HG02943 (cell line): ENCODE measurements around the gene ASTN1.

Experiments
- ATAC-seq: cut with Tn5 transposase; IDR thresholded peaks from one replicate; pipeline ENCODE4 v1.9.1; 2021; ENCODE audit warnings: mild to moderate bottlenecking, low read depth, moderate library complexity; ENCODE audit not compliant: unreplicated experiment

The ASTN1 gene

DNA sequence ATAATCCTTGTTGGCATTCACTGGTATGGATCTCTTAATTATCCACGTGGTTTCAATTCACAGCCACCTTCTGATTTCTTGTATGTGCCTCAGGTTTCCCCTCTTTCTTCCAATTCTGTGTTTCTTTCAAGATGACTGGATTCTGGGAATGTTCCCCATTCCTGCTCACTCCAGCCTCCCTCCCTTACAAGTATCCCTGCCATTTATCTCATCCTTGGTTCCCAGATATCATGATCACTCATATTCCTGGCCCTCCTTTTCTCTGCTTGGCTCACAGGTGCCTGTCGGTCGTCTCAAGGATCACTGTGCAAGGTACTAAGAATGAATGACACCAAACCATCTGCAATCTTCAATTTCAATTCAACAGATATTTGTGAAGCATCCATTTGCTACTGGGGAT is 279.2 kb downstream of the ASTN1 start:
- ATAC-seq: no peak

DNA sequence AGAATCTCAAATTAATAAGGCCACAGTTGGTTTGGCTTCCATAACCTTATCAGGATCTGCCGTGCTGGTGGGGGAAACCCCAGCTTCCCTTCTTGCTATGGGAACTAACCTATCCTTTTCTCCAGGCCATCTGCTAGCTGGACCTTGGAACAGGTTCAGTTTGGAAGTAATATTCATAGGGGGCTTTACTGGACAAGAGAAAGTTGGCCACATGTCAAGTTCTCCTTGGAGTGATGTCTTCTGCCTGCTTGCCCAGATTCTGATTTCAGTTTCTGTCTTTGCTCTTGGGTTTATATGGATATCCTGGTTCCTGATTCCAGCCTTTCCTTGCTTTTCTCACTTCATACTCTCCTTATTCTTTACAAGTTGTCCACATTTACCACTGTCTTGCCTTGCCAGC is 279.6 kb downstream of the ASTN1 start:
- no peak for ATAC-seq

DNA sequence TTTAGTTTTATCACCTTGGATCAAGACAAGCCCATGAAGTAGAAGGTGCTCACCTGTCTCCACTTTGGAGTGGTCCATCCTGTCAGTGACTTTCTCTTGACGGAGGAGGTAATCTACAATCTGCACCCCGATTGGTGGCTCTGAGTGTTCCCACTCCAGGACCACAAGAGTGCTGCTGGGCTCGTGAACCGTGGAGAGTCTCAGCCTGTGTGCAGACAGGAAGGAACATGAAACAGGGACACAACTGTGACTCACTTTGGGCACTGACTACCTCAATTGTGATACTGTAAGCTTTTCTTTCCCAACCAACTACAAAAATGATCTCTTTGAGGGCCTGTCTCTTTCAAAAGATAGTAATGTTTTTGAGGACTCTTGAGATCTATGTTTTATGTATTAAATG is 280.2 kb downstream of the ASTN1 start:
- no peak for ATAC-seq

DNA sequence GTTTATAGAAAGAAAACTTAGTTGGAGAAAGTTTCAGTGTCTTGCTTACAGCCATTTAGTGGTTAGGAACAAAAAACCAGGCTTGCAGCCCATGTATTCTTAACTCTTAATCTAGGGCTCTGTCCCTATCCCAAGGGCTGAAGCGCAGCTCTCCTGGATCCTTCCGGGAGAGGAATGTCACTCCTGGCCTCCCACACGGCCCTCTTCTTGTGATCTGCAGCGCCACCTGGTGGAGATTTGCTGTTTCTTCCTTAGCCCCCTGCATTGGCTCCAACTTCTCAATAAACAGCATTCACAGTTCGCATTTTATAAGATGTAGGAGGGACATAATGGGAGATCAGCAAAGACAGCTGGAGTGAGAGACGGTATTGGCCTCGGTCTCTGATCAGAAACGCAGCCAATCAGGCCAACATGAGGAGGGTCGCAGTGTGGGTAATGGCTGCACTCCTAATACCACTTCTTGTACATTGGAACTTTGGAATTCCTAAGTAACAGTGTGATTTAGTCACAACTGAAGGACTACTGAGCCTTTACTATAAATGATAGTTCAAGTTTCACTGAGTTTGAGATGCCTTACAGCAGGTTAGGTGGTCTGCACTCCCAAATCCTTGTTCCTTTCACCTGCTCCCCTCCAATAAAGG is 283.4 kb downstream of the ASTN1 start:
- ATAC-seq: no peak

DNA sequence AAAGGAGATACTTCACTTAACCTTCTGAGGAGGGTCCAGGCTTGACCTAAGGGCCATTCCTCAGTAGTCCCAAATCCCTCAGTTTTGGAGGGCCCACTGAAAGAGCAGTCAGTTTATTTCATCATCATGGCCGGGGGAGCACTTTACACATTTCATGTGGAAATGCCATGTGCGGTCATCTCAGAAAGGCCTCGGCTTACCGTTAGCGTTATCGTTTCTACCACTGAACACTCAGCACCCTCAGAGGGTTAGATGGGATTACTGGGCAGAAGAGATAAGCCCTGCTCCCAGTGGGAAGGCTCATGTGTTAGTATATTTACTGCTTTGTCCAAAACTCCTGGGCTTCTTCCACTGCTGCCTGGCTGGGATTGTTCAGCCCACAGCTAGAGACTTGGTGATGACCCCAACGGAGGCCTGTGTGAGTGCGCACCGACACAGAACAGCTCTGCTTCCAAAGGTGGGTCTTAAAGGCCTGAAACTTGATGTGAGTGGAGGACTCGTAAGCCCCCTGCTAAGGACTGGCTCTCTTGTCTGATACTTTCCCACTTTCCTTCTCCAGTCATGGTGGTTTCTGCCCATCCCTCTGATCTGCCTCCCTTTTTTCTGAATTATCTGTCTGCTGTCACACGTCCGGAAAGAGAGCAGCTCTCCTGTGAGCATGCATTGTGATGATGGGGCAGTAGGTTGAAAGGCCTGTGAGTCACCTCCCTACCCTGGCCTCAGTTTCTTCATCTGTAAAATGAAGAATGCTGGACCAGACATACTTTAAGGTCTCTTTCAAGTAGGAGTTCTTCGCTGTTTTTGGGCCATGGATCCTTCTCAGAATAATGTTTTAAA is 284.5 kb downstream of the ASTN1 start:
- ATAC-seq: no peak

DNA sequence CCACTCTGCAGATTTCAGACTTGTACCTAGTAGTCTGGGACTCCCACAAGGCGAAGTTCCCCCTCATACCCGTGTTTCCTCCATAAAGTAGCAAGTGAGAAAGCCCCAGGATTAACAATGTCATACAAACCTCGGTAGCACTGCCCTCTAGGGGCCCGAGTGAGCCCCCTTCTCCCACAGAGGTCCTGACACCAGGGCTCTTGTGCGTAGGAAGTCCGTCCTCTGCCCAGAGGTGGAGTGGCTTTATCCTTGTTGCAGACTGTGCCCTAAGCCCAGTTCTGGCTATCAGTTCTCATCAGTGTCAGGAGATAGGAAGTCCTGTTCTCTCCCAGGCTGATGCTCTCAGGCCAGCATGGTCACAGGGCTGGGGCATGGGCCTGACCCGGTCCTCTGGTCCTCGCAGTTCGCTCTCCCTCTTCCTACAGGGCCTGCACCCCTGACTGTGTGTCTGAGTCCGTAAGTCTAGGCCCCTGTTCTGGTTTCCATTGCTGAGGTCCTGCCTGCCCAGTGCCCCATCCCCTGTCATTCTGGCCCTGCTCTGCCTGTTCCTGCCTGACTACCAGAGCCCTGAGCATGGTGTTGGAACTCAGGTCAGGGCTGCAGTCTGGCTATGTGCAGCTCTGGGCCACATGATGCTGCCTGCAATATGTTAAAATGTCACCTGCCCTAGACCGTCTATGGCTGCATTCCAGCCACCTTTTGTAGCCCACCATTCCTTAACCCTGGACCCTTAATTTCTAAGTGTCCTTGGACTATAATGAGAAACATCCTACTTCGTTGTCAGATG is 285.6 kb downstream of the ASTN1 start:
- no peak for ATAC-seq

DNA sequence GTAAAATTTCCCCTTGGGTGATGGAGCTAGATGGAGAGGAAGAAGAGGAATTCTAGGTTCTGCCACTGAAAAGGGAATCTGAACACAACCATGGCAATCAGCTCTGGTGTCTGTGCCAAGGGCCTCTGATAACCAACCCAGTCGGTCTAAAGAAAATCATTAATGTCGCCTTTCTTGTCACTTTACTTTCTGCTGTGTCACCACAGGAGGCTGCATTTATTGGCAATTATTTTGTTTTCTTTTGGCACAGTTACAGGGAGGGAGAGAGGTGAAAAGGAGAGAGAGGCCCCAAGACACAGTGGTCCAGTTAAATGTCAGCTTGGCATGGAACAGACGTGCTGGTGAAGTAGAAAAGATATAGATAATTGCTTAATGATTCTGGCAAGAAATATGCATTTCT is 287.0 kb downstream of the ASTN1 start:
- ATAC-seq: no peak

DNA sequence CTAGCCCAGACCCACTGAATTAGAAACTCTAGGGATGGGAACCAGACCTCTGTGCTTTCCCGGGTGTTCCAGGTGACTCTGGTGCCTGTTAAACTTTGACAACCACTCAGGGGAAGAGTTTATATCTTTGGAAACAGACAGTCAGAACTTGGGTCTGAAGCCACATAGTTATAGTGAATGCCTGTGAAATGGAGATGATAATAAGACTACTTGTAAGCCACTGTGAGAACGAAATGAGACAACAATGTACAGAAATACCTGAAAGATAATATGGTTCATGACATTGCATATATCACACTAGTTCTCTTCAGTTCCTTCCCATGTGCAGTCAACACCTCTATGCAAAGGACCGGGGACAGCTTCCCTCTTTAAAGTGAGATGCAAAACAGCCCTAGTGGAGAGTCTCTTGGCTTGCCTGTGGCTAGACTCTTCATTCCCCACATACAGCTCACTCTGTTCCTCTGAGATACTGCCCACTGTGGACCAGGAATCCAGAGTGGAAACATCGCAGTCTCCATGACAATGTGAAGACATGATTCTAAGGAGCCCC is 287.5 kb downstream of the ASTN1 start:
- ATAC-seq: no peak

DNA sequence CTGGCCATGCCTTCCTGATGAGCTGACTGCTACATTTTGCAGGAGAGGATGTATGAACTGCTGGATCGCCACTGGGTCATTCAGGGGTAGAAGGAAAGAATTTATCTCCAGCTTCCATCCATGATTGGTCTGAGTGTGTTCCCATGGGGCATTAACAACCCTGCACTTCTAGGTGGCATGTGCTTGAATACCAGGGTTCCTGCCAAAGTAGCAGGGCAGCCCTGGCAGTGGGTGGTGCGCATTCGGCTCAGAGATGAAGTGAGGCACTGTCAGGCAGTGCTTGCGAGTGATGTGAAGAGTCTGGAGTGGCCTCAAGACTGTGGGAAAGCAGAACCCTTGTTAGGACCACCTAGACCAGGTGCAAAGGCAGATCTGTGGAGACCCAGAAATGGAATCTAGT is 294.9 kb downstream of the ASTN1 start:
- no peak for ATAC-seq

DNA sequence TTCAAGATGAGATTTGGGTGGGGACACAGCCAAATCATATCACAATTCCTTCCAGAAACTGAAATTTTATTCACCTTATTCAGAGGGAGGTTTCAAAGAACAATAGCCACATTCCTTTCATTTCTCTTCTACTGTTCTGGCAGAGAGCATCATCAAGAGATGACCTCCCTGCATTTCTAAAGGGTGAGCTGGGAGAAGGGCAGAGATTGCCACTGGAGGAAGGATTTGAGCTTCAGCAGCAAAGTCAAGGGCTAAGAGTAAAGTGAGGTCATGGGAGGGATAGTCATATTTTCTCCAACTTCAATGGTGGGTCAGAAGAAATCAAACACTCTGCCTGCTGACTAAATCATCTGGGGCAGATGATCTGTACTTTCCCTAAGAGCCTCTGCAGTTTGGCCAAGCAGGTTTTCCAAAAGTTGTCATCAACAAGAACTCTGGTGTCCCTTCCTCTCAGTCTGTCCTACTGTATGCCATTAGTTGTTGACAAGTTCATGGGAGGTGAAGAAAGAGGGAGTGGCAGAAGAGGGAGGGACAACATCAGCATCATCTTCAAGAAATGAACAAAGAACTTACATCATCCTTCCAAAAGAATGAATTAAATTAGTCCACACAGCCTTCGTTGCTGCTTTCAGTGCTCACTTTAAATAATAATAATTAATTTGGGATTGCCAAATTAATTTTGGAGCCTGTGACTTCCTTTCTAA is 298.3 kb downstream of the ASTN1 start:
- no peak for ATAC-seq

DNA sequence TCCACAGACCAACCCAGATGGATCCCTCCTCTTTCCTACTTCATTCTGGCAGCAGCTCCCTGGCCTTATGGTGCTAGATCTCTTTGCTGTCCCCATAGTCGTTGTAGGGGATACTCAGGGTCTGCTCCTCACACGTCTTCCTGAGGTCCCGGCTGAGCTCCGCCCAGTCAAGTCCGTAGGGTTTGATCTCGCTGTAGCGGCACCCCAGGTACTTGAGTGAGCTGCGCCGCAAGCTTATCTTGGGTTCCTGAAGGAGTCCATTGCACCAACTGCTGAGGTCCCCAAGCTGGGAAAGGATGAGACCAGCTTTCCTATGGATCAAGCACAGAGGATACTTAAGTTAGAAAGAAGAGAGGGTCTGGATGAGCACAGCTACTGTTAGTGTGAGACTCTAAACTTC is 300.3 kb downstream of the ASTN1 start:
- ATAC-seq: no peak

DNA sequence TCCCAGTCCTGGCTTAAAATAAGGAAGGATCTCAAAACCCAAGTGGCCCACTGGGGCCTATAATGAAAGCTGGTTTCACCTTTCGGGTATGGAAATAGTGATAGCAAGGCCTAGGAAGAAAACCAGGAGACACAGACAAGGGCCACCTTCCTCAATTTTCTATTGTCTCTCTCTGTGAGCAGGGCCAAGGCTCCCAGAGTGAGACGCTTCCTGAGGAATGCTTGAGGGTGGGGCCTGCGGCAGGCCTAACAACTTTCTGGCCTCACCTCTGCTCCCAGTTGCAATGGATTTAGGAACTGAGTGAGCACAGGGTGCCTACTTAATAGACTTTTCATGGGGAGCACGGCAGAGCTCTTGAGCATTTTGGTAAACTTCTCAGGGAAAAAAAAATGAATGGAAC is 300.9 kb downstream of the ASTN1 start:
- ATAC-seq: no peak

DNA sequence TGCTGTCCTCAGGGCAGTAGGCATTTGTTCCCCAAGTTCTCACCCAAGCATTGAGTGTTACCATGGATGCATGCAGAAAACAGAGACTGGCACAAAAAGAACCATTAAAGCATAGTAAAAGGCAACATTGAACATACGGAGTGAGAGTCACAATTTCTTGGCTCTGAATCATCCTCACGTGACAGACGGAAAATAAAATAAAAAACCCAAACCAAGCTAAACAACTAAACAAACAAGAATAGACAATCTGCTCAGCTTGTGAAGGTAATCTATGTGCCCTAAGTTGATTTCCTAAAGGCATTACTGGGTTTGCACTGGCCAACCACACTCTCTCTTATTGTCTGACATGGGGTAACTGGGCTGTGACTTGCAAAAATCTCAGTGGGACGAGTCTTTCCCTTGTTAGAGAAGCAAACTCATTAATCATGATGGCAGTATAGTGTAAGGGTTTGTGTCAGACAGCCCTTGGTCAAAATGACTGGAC is 306.0 kb downstream of the ASTN1 start:
- ATAC-seq: no peak

DNA sequence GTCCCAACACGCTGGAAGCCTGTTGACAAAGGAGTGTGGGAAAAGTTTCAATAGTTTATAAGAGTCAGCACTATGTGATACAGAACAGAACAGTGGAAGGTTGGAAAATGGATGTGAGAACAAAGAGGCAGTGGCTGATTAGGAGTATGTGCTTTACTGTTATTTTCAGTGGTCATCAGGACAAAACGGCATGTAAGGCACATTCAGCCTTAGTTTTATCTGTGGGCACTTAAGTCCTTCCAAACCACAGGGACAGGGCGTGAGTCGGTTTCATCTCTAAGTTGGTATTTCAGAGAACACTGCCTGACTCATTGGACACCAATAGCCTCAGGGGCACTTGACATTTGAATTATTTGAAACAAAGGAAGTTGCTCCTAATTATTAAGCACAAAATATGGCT is 306.9 kb downstream of the ASTN1 start:
- no peak for ATAC-seq

DNA sequence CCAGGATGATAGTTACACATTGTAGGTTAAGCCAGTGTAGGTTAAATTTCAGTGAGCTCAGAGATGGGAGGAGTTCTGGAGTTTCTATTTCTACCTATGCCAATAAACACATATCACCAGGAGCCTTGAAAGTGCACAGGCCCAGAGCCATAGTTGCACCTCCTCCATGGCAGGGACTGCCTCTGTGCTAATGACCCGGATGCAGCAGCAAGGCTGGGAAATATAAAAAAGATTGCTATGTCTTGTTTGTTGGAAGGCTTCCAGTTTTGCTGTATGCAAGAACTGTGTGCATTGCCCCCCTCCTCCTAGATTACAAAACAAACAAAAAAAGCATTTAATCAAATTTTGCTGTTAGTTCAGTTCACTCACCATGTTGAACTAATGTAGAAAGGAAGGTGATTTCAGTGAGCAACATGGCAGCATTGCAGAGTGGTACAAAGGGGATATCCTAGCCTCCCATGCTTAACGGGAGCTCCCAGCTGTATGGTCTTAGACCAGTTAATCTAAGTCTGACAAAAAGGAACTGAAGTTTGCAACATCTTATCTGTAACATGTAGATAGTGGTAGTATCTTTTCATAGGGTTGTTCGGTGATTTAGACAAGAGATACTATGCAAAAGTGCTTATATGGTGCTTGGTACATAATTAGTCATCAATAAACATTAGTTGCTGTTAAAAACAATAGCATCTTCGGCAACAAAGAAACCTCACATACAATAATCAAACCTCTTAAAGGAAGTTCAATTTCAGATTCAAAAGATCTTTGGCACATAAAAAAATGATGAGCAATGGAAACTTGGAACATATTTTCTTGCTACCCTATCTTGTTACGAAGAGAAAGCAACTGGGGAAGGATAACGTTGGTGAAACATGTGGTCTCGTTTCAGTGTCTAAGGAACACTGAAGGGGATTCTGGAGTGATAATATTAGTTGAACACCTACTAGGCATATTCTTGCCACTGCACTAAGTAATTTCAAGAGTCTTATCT is 309.5 kb downstream of the ASTN1 start:
- no peak for ATAC-seq

DNA sequence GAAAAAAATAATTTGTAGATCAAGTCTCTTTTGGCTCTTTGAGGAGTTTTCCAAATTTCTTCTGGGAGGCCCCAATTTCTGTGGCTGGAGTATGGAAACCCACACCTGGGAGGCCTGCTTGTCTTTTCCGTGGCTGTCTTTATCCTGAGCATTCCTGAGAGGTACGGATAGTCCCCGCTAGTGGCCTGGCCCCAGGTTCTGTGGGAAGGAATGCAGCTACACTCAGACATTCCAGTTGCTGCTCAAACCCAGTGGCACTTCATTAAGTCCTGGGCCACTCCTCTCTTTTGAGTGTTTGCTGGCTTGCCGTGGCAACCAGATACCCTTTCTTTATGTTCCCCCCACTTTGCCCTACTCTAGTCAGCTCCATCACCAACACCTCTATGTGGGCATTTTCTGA is 310.4 kb downstream of the ASTN1 start:
- ATAC-seq: no peak

DNA sequence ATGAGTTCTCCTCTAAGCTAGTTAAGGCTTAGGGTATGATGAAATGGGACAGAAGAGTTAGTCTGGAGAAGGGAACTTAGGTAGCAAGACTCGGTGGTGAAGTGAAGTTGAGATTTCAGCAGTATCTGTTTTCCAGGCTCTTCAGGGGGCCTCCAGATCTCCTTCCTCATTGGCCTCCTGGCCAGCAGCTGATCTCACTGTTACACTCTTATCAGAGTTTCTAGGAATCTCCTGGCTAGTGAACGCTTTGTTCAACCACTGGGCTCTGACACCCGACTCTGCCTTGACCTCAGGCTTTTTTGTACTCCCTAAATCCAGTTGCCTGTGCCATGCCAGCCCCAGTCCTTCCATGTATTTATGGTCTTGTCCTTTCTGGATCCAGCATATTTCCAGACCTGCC is 311.0 kb downstream of the ASTN1 start:
- ATAC-seq: no peak

DNA sequence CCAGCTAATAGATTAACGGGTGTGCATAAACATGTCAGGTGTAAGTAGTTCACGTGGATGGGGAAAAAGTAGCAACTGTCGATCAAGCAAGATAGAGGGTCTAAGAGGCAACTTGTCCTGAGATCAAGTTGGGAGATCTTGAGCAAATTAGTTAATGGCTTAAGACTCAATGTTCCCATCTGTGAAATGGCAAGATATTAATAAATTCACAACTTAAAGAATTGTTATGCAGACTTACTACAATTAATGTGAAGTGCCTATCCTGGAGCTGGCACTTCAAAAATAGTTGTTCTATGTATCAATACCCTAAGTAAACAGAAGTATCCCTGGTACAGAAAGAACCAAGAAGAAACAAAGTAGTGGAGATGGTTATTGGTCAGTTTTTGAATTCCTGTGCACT is 312.4 kb downstream of the ASTN1 start:
- ATAC-seq: no peak

DNA sequence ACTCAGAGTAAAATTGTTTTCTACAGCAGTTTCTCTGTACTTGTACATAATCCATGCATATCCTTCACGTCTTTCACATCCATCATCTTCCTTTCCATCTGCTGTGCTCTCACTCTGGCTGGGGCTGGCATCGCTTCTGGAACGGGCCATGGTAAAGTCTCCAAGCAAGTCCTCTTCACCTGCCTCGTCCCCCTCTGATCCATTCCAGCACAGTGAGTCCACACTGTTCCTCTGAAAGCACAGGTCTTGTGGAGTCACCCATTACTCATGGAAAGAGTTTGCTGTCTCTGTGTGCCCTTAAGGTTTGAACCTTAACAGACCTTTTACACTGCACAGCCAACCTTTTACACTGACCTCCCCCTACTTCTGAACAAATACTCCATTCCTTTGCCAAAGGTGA is 313.6 kb downstream of the ASTN1 start:
- no peak for ATAC-seq
